ENCODE measurements around the gene C4BPB. TPM values are rescaled to one million over a fixed set of nuclear protein-coding genes. Genes with fewer than 3 reads are reported as not detected.

C4BPB gene
- total RNA-seq, 1 donor from 2014 or later: 0.36 TPM

DNA sequence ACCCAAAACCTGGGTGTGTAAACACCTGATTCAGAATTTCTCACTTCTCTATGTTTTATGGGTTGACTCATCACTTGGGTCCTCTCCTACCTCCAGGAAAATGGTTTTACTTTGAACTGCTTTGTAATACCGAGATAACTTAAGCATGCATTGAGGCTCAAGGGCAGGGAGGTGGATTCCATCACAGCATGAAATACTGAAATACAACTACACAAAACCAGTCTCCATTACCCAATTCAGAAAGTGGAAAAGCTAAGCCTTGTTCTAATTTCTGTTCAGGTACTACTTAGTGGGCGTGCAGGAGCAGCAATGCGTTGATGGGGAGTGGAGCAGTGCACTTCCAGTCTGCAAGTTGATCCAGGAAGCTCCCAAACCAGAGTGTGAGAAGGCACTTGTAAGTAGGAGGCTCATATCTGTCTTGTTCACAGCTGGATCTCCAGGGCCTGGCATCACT, 9.2 kb downstream of the C4BPB start:
- Mint-ChIP-seq H3K27me3 (peaks cover 5% of the 10 kb centered on the region), H3K36me3 (no peaks in the 10 kb centered on the region), H3K4me1 (ENCODE audit: unreplicated experiment) (no peaks in the 10 kb centered on the region), H3K9me3 (no peaks in the 10 kb centered on the region), H3K27ac (peak overlapping the region; percentile 15), H3K4me3 (no peak overlapping the region)
- TF ChIP-seq CTCF (conservative IDR thresholded peaks at IDR 0.05): no peak
- DNase-seq (ENCODE audit: extremely low spot score, unreplicated experiment): no peak

DNA sequence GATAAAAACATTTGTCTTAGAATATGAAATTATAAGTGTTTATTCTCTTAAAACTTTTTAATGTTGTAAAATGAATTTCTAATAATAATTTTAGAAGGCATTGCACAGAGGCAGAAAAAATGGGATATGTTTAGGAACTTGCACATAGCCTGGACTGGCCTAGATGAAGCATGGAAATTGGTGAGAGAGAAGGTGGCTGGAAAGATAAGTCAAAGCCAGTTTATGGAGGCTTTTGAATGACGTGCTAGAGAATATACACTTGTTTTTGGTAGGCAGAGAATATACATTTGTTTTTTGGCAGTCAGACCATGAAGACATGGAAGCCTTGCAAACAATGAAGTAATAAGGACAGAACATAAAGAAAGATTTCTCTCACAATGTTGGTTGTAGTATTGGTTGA, 13.1 kb downstream of the C4BPB start:
- Mint-ChIP-seq H3K9me3 (no peaks in the 10 kb centered on the region), H3K4me1 (ENCODE audit: unreplicated experiment) (no peaks in the 10 kb centered on the region), H3K4me3 (no peak overlapping the region), H3K27me3 (no peaks in the 10 kb centered on the region), H3K36me3 (no peaks in the 10 kb centered on the region), H3K27ac (no peak overlapping the region)
- no peak for TF ChIP-seq CTCF (conservative IDR thresholded peaks at IDR 0.05)
- DNase-seq (ENCODE audit: extremely low spot score, unreplicated experiment): no peak

DNA sequence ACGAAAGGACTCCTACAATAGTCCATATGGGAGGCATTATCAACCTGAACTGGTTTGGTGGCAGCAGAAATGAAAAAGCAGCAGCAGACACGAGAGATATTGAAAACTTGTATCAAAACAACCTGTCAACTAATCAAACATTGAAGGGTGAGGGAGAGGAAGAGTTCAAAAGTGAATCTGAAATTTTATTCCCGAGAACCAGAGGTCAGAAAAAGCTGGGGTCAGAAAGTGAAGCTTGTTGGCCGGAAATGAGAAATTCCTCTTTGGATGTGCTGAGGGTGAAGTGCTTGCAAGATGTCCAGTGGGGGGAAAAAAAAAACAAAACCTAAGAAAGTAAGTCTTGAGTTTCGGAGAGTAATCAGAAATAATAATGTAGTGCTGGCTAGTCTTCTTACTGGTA, 13.5 kb downstream of the C4BPB start:
- Mint-ChIP-seq H3K9me3 (no peaks in the 10 kb centered on the region), H3K27me3 (no peaks in the 10 kb centered on the region), H3K4me1 (ENCODE audit: unreplicated experiment) (no peaks in the 10 kb centered on the region), H3K4me3 (no peak overlapping the region), H3K27ac (no peak overlapping the region), H3K36me3 (no peaks in the 10 kb centered on the region)
- TF ChIP-seq CTCF (conservative IDR thresholded peaks at IDR 0.05): no peak
- no peak for DNase-seq (ENCODE audit: extremely low spot score, unreplicated experiment)

GRCh38 chr1:207102659-207103058, 14.0 kb downstream of the C4BPB start:
- H3K4me3 Mint-ChIP-seq: peak overlapping the region; percentile 2
- no peaks in the 10 kb centered on the region for H3K27me3 Mint-ChIP-seq
- H3K36me3 Mint-ChIP-seq: no peaks in the 10 kb centered on the region
- H3K4me1 Mint-ChIP-seq (ENCODE audit: unreplicated experiment): no peaks in the 10 kb centered on the region
- no peak for DNase-seq (ENCODE audit: extremely low spot score, unreplicated experiment)
- peak overlapping the region; percentile 27 for H3K27ac Mint-ChIP-seq
- H3K9me3 Mint-ChIP-seq: no peaks in the 10 kb centered on the region
- TF ChIP-seq CTCF (conservative IDR thresholded peaks at IDR 0.05): no peak

DNA sequence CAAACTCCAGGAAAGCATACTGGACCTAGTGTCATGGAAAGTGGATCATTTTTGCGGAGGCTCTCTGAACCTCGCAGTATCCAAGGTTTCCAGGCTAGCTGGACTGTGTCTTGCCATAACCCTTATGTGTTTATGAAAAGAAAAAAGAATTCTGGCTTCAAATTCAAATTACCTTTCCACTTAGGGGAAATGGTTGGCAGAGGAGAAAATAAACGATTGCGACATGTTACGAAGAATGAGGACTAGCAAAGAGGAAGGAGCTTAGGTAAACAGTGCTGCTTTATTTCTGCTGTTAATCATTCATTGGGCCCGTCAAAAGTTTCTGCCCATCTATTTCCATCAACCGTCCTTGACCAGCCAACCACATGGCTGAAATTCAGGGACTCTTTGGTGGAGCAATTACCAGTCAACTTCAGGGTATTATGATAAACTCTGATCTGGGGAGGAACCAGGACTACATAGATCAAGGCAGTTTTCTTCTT, 15.3 kb downstream of the C4BPB start, which contains the start of gene C4BPA:
Gene C4BPA (plus strand): TSS at position 342 of the 482 bp plus-strand sequence. CDS start 8,793 bp downstream, outside the sequence.
- no peak within 1 kb of the TSS for H3K27ac Mint-ChIP-seq
- H3K4me3 Mint-ChIP-seq: no peak within 1 kb of the TSS
- TF ChIP-seq CTCF (conservative IDR thresholded peaks at IDR 0.05): no peak
- no peak for DNase-seq (ENCODE audit: extremely low spot score, unreplicated experiment)
- H3K9me3 Mint-ChIP-seq: peaks cover 5% of the 10 kb centered on the region
- peaks cover 4% of the 10 kb centered on the region for H3K4me1 Mint-ChIP-seq (ENCODE audit: unreplicated experiment)
- no peaks in the 10 kb centered on the region for H3K27me3 Mint-ChIP-seq
- H3K36me3 Mint-ChIP-seq: no peaks in the 10 kb centered on the region

GRCh38 chr1:207109004-207109403, 20.3 kb downstream of the C4BPB start:
- Mint-ChIP-seq H3K9me3 (peaks cover 5% of the 10 kb centered on the region), H3K27me3 (no peaks in the 10 kb centered on the region), H3K36me3 (no peaks in the 10 kb centered on the region), H3K27ac (peak overlapping the region; percentile 68), H3K4me3 (peak overlapping the region; percentile 27), H3K4me1 (ENCODE audit: unreplicated experiment) (peaks cover 4% of the 10 kb centered on the region)
- DNase-seq (ENCODE audit: extremely low spot score, unreplicated experiment): no peak
- TF ChIP-seq CTCF (conservative IDR thresholded peaks at IDR 0.05): no peak

All from type B pancreatic cell (in vitro differentiated cells).